GM21390 (cell line): ENCODE measurements around the gene UXS1.

ENCODE experiments used
- ATAC-seq: cut with Tn5 transposase; IDR thresholded peaks from one replicate; pipeline ENCODE4 v1.9.1; 2021; ENCODE audit not compliant: unreplicated experiment

The UXS1 gene

GRCh38 chr2:106090916-106091618 lies 103.0 kb downstream of the UXS1 start:
- no peak for ATAC-seq

DNA sequence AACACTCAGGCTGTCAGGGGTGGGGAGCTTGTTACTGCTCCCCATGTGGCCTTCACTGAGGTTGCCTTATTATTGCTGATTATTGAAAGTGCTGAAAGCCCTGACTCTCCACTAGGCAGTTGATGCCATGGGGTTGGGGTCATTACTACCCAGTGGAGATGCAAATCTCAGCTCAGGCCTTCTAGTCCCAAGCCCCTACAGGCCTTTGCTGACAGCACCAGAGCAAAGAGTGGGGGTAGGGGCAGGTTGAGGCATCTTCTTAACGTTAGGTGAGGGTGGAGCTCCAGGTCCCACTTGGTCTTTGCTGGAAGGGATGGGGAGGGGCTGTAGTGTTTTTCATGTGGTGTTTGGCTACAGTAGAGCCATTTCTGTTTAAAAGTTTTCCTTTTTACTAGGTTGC lies 104.5 kb downstream of the UXS1 start:
- ATAC-seq: no peak

DNA sequence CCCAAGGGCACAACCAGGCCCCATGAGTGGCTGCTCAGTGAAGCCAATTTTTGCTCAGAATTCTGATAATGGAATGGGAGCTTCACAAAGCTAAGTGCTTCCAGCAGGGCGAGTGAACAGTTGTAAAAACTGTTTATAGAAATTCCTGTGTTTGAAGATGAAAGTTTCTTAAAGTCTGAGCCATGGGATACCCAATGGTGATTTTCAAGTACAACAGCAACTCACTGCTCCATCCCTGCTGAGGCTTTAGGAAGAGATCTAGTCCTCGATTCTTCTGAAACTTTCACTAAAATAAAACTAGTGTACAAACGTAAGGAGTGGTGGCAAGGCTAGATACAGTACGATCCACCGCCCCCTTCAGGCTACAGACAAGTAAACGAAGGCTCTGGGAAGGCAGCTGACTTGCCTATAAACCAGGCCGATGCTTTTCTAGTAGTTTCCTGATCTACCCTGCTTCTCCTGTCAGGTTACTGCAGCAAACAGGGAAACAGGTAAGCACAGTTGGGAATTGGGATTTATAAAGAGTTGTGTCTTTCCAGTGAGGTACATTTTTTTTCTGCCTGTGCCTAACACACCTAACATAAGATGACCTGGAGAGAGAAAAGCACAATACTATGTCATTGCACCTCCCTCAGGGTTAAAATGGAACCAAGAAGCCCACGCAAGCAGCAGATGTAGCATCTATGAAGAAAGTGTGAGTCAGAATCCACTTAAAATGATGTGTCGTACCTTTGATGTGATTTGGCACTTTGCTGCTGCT lies 108.7 kb downstream of the UXS1 start:
- ATAC-seq: no peak

GRCh38 chr2:106080959-106081358 lies 113.1 kb downstream of the UXS1 start:
- no peak for ATAC-seq

- no peak for ATAC-seq
Observed at GRCh38 chr2:106078096-106078495, 116.0 kb downstream of the UXS1 start.

DNA sequence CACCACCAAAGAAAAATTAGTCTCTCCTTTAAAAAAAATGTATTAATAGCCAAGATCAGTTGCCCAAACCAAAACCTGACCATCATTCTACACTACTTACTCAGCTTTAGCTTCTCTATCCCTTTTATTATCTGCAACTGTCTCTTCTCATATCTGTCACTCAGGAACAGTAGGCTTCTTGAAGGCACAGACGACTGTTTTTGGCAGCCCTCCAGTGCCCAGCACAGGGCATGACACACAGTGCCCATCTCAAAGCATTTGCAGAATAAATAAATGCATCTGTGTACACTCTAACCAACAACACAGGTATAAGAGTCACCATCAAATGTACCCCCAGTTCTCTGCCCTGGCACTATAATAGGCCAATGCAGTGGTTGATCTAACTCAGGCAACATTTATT lies 117.2 kb downstream of the UXS1 start:
- ATAC-seq: no peak

DNA sequence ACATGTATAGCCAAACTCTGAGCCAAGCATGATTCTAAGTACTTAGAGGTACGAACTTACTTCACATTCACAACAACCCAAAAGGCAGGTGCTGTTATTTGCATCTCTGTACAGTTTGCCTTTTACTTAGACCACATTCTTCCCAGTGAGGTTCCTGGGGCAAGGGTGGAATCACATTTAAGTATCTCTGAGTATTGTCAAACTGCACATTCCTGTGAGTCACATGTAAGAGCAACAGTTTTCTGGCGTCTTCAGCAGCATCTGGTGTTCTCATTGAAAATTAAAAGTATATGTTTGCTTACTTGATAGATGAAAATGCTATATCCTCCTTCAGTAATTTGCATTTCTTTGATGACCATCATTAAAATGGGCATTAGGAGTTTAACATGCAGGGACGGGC lies 119.1 kb downstream of the UXS1 start:
- no peak for ATAC-seq

- no peak for ATAC-seq
Observed at GRCh38 chr2:106073678-106074406, 120.3 kb downstream of the UXS1 start.

- no peak for ATAC-seq
Observed at GRCh38 chr2:106070181-106070580, 123.9 kb downstream of the UXS1 start.

DNA sequence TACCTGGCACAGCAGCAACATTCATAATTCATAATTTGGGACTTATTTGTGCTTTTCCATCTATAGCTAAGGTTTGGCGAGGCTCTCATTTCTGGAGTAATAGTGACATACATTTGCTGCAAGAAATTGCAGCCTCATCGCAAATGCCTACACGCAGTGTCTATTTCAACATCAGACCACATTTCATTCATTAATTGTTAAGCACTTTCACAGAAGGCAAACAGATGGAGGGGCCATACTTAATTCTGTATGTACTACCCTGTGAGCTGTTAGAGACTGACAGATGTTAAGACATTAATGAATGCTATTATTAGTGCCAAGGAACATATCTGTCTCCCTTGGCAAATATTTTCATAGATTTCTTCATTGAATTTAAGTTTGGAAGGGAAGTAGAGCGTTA lies 125.7 kb downstream of the UXS1 start:
- ATAC-seq: no peak

GRCh38 chr2:106065983-106066820 lies 127.9 kb downstream of the UXS1 start:
- no peak for ATAC-seq

DNA sequence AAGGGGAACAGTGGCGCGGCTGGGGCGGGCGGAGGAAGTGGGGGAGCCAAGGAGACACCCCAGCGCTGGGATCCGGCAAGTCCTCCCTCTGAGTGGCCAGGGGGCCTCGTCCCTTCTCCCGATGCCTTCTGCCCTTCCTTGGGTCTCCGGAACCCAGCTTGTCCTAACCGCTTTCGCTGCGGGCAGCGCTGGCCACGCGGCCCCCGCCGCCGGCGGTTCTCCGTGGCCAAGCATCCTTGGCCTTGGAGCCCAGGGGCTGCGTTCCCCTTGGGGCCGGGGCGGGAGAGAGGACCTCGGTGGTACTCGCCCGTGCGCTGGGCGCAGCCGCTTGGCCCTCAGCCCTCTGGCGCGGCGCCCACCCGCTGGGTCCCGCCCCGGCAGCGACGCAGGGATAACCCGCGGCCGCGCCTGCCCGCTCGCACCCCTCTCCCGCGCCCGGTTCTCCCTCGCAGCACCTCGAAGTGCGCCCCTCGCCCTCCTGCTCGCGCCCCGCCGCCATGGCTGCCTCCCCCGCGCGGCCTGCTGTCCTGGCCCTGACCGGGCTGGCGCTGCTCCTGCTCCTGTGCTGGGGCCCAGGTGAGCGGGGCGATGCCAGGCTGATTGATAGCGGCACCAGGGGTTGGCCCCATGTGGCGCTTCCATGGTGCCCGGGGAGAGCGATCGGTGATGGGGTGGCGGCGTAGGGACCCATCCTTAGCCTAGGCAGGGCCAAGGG lies 128.7 kb downstream of the UXS1 start:
- no peak for ATAC-seq

DNA sequence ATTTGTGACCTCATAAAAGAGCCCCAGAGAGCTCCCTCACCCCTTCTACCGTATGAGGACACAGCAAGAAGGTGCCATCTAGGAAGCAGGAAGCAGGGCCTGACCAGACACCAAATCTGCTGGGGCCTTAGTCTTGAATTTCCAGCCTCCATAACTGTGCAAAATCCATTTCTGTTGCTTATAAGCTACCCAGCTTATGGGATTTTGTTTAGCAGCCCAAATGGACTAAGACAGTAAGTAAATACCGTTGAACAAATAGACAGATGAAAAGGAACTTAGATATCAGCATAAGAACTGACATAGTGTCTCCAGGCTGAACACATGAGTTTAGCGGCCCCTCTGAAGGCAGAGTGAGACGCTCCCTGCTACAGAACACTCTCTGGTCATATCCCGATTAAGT lies 130.9 kb downstream of the UXS1 start:
- ATAC-seq: no peak

DNA sequence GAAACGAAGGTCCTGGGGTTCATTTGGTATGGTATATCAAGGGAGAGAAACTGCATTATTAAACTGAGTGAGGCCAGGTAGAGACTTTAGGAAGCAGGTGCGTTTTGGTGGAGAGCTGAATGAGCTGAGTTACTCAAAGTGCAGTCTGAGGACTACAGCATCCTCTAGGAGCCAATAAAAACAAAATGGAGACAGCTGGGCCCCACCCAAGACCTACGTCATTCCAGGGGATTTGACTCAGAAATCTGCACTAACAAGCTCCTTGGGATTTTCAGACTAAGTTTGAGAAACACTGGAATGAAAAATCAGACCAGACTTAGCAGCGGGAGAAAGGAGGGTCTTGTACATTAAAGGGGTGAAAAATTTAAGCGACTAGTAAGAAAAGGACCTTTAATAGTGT lies 131.5 kb downstream of the UXS1 start:
- no peak for ATAC-seq

- ATAC-seq: no peak
Observed at GRCh38 chr2:106061611-106062349, 132.3 kb downstream of the UXS1 start.

DNA sequence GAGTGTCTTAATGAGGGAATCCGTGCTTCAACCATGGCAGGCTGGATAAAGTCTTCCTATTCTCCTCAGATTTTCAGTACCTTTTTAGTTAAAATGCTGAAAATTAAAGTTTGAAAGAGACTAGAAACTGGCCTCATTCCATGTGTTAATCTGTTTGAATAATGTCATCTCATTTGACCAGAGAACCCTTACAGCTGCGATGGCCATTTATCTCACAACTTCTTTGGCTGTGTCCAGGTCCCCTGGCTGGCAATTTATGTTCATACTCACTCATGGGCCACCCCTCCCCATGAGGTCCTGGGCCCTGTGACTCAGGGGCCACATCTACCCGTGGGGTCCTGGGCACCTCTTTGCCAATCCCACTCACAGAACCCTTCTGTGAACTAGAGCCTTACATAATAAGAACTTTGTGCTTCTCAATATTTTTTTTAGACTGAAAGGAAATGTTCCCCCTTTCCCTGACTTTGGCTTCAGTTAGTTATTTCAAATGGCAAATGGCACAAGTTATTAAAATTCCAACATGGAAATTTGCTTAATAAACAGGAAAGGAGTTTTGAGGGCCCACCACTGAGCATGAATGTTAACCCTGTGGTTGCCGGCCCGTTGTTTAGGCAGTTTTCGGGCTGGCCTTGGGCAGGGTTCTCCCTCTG lies 134.6 kb downstream of the UXS1 start:
- ATAC-seq: no peak

- ATAC-seq: no peak
Observed at GRCh38 chr2:106058469-106059137, 135.5 kb downstream of the UXS1 start.

- ATAC-seq: no peak
Observed at GRCh38 chr2:106057206-106057605, 136.9 kb downstream of the UXS1 start.
